ENCODE measurements around the gene CDK3. TPM values are rescaled to one million over a fixed set of nuclear protein-coding genes. Genes with fewer than 3 reads are reported as not detected.

CDK3 gene
- 10 to 100 TPM; 16.9 to 17.1 TPM for total RNA-seq
- 15.0 TPM for polyA plus RNA-seq (ENCODE audit: insufficient read depth, low read depth, low replicate concordance)
- long read RNA-seq, donor 1, partial matches to known transcripts, result 0 of 1 reads
- long read RNA-seq, donor 1, other reads (novel, unspliced or antisense), result 0 of 1 reads
- long read RNA-seq, donor 2, result 0 reads

- 90 to 94% methylated on average over 8 to 18 of the region's 21 CpGs for WGBS, 2 donors
- DNase-seq, result no peak
- no peak for TF ChIP-seq POLR2A (IDR thresholded peaks at IDR 0.05)
- no peak for TF ChIP-seq CTCF (IDR thresholded peaks at IDR 0.05)
- Histone ChIP-seq H3K4me1 (peaks cover 65% of the 10 kb centered on the region), H3K36me3 (ENCODE audit: low read depth, missing control alignments) (no peaks in the 10 kb centered on the region), H3K27ac (no peak within 1 kb of the TSS), H3K27me3 (no peaks in the 10 kb centered on the region), H3K4me3 (no peak within 1 kb of the TSS), H3K9me3 (no peaks in the 10 kb centered on the region)
- intact Hi-C loops (cut with DNase I; ENCODE audit: low total_unique reads), result no loop called here
These were observed at the start of gene CDK3 for GRCh38 chr17:76000755-76001521. CDK3 (plus strand) TSS chr17:76000855; CDS start chr17:76001426, 571 bp downstream.

DNA sequence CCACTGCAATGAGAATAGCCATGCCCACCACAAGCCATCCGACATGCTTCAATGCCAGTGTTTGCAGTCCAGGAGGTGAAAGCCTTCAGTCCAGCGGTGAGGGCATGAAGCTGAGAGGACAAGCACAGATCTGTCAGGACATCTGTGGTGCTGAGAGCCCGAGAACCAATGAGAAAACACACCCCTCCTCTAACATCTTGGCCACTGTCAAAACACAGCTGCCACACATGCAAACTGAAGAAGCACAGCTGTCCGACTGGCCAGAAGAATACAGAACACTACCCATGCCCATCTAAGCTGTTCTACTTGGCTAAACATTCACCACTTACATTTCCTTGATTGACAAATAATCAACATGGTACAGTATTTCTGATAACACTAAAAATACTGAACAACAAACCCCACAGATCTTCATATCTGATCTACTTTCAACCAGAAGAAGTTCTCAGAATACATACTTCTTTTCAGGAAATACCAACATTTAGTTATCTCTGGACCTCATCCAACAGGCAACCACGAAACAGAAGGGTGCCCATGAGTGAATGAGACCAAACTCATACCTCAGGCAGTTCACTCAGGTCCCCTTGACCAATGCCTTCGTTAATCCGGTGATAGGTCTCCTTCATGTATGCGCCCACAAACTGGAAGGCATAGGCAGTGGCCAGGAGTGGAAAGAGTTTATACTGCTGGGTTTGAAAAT lies 49.6 kb upstream of the CDK3 start:
- Histone ChIP-seq H3K9me3 (no peaks in the 10 kb centered on the region), H3K27ac (no peak overlapping the region), H3K27me3 (no peaks in the 10 kb centered on the region), H3K4me1 (no peaks in the 10 kb centered on the region), H3K4me3 (no peak overlapping the region), H3K36me3 (ENCODE audit: low read depth, missing control alignments) (no peaks in the 10 kb centered on the region)
- no peak for TF ChIP-seq POLR2A (IDR thresholded peaks at IDR 0.05)
- intact Hi-C loops (cut with DNase I; ENCODE audit: low total_unique reads), result no loop called here
- 94 to 96% methylated on average over 8 of the region's 8 CpGs for WGBS, 2 donors
- DNase-seq, result no peak

DNA sequence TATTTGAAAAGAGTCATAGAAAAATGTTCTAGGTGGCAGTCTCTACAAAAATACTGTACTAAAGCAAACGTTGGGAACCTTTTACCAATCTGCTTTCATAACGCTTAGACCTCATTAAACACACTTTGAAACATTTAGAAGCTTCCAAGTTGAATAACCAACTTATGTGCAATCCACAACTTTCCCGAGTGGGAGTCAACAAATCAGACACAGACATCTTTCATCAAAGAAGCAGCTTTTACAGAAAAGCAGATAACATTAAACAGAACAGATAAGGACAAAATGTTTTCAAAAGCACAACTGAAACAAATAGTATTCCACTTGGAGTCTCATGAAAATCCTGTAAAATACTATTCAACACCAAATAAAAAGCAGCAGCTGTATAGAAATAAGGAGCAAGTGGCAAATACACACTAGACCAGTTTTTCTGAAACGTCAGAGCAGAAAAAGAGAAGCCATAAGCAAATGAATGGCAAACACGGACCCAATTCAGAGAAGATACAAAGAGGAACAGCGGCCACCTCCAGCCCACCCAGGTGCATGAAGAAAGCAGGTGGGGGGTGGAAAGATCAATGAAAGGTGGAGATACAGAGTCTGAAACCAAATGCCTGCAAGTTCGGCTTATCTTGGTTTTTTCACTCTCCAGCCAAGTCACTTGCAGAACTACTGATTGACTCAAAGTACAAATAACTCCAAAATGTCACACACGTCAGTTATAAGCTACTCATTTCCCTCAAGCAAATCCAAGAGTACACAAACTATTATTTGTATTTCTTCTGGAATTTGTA lies 41.4 kb upstream of the CDK3 start:
- no peaks in the 10 kb centered on the region for H3K36me3 ChIP-seq (ENCODE audit: low read depth, missing control alignments)
- intact Hi-C loops (cut with DNase I; ENCODE audit: low total_unique reads), result no loop called here
- no peak for DNase-seq
- no peaks in the 10 kb centered on the region for H3K27me3 ChIP-seq
- H3K9me3 ChIP-seq, result no peaks in the 10 kb centered on the region
- 48 to 67% methylated on average over 8 of the region's 8 CpGs for WGBS, 2 donors
- TF ChIP-seq POLR2A (IDR thresholded peaks at IDR 0.05) (no peak), CTCF (IDR thresholded peaks at IDR 0.05) (no peak)
- peak overlapping the region in 1 of 2 donors; percentile 55 for H3K27ac ChIP-seq
- H3K4me1 ChIP-seq, result peaks cover 22% of the 10 kb centered on the region
- no peak overlapping the region for H3K4me3 ChIP-seq

DNA sequence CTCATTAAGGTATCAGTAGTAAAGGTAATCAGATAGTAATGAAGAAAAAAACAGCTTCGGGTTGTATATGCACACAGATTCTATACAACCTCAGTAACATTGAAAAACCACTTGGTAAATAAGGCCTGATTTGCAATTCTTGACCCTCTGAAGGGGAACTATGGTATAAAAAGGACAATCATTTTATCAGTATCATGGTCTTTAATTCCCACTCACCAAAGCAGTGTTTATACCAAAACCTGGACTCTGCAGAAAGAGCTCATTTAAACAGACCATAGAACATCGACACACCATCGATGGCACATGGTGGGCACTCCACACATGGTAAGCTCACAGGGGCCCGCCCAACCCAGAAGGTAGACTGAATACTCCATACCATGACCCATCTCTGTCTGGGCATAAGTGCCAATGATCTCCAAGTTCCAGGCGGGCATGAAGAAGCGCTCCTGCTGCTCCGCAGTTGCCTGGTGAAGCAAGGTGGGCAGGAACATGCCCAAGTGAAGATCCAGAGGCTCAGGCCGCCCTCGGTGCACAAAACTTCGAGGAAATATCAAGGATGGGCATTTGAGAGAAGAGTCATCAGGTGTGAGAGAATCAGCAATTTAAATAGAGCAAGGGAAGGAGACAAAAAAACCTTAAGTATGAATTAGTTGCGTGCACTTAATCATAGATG lies 40.7 kb upstream of the CDK3 start:
- WGBS, 2 donors, result 93 to 94% methylated on average over 11 of the region's 11 CpGs
- Histone ChIP-seq H3K4me3 (no peak overlapping the region), H3K27me3 (no peaks in the 10 kb centered on the region), H3K9me3 (no peaks in the 10 kb centered on the region), H3K4me1 (peaks cover 22% of the 10 kb centered on the region), H3K27ac (peak overlapping the region in 1 of 2 donors; percentile 55), H3K36me3 (ENCODE audit: low read depth, missing control alignments) (no peaks in the 10 kb centered on the region)
- no peak for DNase-seq
- TF ChIP-seq POLR2A (IDR thresholded peaks at IDR 0.05), result no peak
- TF ChIP-seq CTCF (IDR thresholded peaks at IDR 0.05), result no peak
- intact Hi-C loops (cut with DNase I; ENCODE audit: low total_unique reads), result no loop called here
